Stimulated activated CD8-positive, alpha-beta memory T cell treated with anti-CD3 and anti-CD28 coated beads, Interleukin-7, amount 100 ng/mL, for 48 hours (primary cell): ENCODE measurements around the gene CEP290.
"Not testable (repeated sequence)": the region's sequence is repeated elsewhere in the genome, so short reads cannot be mapped to it uniquely, and the experiment has no call there.

Experiments used
- DNase-seq, 2 donors: peaks; one replicate each; pipeline ENCODE4 v3.0.0-alpha.2; 2020; ENCODE audit warnings: low read depth in 1 of 2; ENCODE audit errors: extremely low read depth in 1 of 2

Gene CEP290

DNA sequence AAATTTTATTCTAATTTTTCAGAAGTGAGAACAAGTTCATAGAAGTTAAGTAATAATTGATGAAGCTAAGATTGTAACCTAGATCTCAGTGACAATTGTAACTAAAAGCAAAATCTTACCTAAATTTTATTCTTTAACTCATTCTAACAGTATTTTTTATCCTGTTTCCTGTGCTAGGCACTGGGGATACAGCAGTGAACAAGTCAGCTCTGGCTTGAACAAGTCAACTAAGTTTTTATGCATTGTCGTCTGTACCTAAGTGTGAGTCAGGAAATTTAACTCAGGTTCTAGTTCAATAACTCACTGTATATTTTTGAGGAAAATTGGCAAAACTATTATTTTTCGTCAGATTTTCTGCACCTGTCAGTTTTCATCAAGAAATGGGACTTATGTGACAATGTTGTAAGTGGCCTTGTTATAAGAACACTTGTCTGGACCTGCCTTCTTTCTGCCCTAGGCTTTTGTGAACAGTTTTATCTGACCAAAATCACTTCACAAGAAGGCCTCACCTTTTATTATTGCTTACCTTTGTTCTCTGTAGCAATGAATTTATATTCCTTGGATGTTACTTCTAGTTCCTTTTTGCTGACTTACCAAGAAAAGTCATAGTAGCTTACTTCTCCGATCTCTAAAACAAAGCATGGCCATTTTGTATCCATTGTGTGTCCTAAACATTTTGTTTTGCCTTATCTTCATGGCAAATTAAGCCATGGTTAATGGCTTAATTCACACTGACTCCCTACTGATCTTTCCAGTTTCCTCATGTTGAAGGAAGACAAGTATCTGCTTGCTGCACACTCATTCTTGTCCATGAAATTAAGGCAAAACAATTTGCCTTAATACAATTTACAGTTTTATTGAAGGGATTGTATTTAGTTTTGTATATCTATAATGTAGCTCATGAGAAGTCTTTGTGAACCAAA is 2.9 kb upstream of the CEP290 start:
- no peak for DNase-seq

- no peak for DNase-seq
Measured at GRCh38 chr12:88144037-88144436, 2.1 kb upstream of the CEP290 start.

- DNase-seq = peak in 1 of 2 donors; percentile 5
Measured at GRCh38 chr12:88142610-88142991, 713 bp upstream of the CEP290 start.

DNA sequence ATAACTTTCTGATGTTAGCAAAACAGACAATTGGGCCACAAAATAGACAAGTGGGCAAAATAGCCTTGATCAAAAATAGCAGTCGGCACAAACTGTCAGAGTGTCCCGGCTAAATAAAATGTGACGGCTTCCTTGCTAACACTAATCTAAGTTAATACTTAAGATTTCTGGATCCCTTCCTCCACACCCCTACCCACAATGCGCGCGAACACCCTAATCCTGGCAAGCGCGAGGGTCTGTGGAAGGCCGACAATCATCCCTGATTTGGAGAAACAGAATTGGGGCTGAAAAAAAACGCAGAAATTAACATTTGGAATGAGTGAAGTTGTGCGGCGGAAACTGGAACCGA is 489 bp downstream of the CEP290 start:
- no peak for DNase-seq

DNA sequence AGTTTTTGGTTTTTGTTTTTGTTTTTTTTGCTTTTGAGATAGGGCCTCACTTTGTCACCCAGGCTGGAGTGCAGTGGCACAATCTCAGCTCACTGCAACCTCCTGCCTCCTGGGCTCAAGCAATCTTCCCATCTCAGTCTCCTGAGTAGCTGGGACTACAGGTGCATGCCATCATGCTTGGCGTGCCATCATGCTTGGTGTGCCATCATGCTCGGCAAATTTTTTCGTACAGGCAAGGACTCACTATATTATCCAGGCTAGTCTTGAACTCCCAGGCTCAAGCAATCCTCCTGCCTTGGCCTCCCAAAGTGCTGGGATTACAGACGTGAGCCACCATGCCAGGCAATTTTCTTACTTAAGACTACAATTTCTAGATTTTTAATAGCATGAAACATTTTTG is 2.2 kb downstream of the CEP290 start:
- not testable (repeated sequence) for DNase-seq

DNA sequence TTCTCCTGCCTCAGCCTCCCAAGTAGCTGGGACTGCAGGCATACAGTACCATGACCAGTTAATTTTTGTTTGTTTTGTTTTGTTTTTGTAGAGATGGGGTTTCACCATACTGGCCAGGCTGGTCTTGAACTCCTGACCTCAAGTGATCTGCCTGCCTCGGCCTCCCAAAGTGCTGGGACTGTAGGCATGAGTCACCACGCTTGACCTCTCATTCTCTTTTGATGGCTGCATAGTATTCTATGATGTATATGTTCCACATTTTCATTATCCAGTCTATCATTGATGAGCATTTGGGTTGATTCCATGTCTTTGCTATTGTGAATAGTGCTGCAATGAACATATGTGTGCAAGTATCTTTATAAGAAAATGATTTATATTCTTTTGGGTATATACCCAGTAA is 8.7 kb downstream of the CEP290 start:
- DNase-seq = not testable (repeated sequence)

DNA sequence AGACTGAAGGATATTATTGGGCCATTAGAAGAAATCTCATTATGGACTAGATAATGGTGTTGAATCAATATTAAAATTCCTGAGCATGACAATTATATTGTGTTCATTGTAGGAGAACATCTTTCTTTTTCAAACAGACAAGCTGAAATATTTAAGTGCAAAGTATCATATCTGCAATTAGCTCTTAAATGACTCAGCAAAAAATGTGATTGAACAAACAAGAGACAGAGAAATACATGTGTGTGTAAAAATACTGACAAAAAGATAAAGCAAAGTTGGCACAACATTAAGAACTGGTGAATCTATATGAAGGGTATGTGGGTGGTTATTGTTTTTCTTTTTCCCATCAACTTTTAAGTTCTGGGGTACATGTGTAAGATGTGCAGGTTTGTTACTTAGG is 9.5 kb downstream of the CEP290 start:
- no peak for DNase-seq

GRCh38 chr12:88127855-88128254 is 14.0 kb downstream of the CEP290 start:
- DNase-seq = no peak

- no peak for DNase-seq
Measured at GRCh38 chr12:88127099-88127498, 14.8 kb downstream of the CEP290 start.

GRCh38 chr12:88122666-88123065 is 19.2 kb downstream of the CEP290 start:
- DNase-seq = no peak

- no peak for DNase-seq
Measured at GRCh38 chr12:88113871-88114270, 28.0 kb downstream of the CEP290 start.

GRCh38 chr12:88111074-88111652 is 30.7 kb downstream of the CEP290 start:
- DNase-seq = no peak

DNA sequence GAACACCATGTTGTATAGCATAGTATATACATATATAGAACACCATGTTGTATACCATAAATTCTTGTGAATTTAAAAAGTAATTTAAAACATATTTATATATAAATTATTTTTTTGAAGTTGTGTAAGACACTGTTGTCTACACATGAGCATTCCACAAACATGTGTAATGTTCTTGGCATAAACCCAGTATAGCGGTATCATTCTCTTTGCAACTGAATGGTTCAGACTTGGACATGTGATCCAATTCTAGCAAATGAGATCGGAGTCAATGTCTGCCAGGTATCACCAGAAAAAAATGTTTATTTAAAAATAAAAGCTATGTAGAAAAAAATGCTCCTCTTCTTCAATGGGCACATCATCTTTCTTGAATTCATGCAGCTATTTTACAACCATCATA is 33.9 kb downstream of the CEP290 start:
- DNase-seq = no peak

GRCh38 chr12:88093573-88093972 is 48.3 kb downstream of the CEP290 start:
- DNase-seq = no peak

DNA sequence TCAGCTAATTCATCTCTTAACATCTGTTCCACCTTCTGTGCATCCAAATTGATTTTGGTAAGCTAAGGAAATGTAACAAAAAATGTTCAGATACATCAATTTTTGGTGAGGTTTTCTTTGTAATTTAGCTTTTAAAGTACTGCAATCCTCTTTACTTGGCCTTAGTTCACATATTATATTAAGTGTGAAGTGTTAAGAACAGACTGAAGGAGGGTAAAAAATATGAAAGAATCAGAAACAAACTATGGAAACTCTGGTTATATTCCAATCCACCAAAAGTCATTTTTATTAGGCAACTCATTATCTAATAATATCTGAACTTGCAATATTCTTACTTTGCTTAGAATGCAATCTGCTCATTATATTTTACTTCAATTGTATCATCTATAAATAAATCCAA is 49.1 kb downstream of the CEP290 start:
- DNase-seq = no peak

- DNase-seq = no peak
Measured at GRCh38 chr12:88084210-88084609, 57.7 kb downstream of the CEP290 start.

DNA sequence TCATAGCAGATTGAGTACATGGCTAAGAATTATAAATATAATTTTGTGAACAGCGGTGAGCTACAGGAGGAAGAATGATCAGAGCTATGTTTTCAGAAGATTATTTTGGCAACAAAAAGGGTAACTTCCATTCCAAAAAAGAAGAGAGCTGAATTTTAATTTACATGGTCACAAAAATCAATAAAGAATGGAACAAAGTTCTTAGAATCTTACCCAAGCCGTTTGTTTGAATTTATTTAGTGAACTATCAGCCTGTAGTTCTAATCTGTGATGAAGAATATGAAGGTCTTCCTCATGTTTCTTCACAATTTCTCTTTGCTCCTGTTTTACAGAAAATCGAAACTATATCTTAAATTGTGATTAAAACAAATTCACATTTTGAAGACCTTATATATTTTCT is 58.3 kb downstream of the CEP290 start:
- DNase-seq = no peak

DNA sequence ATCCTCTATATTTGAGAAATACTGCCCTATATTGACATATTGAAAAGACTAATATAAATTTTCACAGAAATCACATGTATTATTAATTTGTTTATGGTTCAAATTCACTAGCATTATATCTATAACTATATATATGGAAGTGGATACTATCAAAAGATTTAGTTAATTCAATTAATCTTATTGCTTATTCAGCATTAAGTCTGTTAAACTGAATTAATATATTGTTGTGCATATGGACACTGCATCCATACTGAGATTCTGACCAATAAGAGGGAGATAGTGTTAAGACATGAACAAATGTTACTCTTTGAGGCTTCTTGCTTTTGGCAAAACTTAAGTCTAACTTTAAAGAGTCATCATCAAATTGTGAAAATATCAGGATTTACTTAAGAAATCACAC is 60.6 kb downstream of the CEP290 start:
- DNase-seq = no peak

- DNase-seq = no peak
Measured at GRCh38 chr12:88067301-88067700, 74.6 kb downstream of the CEP290 start.

DNA sequence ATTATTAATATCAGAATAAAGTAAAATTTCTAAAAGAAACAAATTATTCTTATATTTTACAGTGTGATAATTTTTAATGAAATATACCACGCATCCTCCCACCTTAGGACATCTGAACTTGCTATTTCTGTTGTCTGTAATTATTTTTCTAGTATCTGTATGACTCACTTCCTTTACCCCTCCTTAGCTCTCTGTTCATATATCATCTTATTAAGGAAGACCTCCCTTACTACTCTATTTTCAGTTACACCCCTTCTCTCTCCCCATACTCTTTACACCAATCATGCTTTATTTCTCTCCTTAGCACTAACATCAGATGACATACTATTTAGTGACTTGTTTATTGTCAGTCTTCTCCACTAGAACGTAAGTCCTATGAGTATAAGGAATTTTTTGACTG is 78.5 kb downstream of the CEP290 start:
- no peak for DNase-seq

GRCh38 chr12:88062474-88062873 is 79.4 kb downstream of the CEP290 start:
- DNase-seq = no peak

- DNase-seq = no peak
Measured at GRCh38 chr12:88058719-88059077, 83.2 kb downstream of the CEP290 start.
